Thymus (tissue), 11 donors: Measurements from ENCODE around the gene SUPT5H. TPM values are rescaled to one million over a fixed set of nuclear protein-coding genes. Genes with fewer than 3 reads are reported as not detected.
A peak's percentile ranks its signal among the peaks of the same experiment; 100 is the strongest.

ENCODE experiments used
- DNase-seq, 9 donors: peaks; one replicate each; pipeline ENCODE4 v3.0.0-alpha.2; 2013; ENCODE audit warnings: low spot score in 9 of 9, low read depth in 6 of 9, missing footprints in 1 of 9
- H3K27ac ChIP-seq, 2 donors: one replicate each; pipeline ENCODE4 v1.5.1; 2013; ENCODE audit warnings: control low read depth in 1 of 2, low read depth in 1 of 2, low read length in 1 of 2, mild to moderate bottlenecking in 1 of 2, moderate library complexity in 1 of 2
- H3K27me3 ChIP-seq, 2 donors: one replicate each; pipeline ENCODE4 v1.5.1; 2013; ENCODE audit warnings: low read length in 1 of 2; ENCODE audit not compliant: control insufficient read depth in 2 of 2, insufficient read depth in 1 of 2
- H3K36me3 ChIP-seq, 2 donors: one replicate each; pipeline ENCODE4 v1.5.1; 2013; ENCODE audit warnings: low read length in 1 of 2, mild to moderate bottlenecking in 1 of 2, moderate library complexity in 1 of 2; ENCODE audit not compliant: control insufficient read depth in 2 of 2, insufficient read depth in 2 of 2
- H3K4me1 ChIP-seq, 2 donors: one replicate each; pipeline ENCODE4 v1.5.1; 2013; ENCODE audit warnings: low read length in 2 of 2; ENCODE audit not compliant: control insufficient read depth in 2 of 2, insufficient read depth in 2 of 2
- H3K4me3 ChIP-seq, 2 donors: one replicate each; pipeline ENCODE4 v1.5.1; 2013; ENCODE audit warnings: low read length in 2 of 2, control low read depth in 1 of 2, mild to moderate bottlenecking in 1 of 2
- H3K9me3 ChIP-seq, 2 donors: one replicate each; pipeline ENCODE4 v1.5.1; 2013; ENCODE audit warnings: low read length in 1 of 2, mild to moderate bottlenecking in 1 of 2; ENCODE audit not compliant: control insufficient read depth in 2 of 2, insufficient read depth in 1 of 2
- WGBS: extraction: QIAGEN DNeasy Blood & Tissue Kit; methylation state at CpG from one replicate; pipeline ENCODE4 v1.1.7; 2013; 5-methylcytosine and 5-hydroxymethylcytosine counted together
- polyA plus RNA-seq: library from polyadenylated mRNA; stranded (reverse); fragments of 200-250 nt; gene quantifications from one replicate; pipeline ENCODE4 v1.2.3, GENCODE V29; 2013
- total RNA-seq: library from RNA; stranded (reverse); fragments of 120-200 nt; gene quantifications from one replicate; pipeline ENCODE4 v1.2.4, GENCODE V29; 2013
- donor health status: healthy.

SUPT5H gene
- total and polyA plus RNA-seq, 2 donors = 39.0 to 203 TPM

GRCh38 chr19:39506944-39507714, 61.7 kb downstream of the SUPT5H start:
- H3K27ac ChIP-seq = no peak overlapping the region
- H3K4me1 ChIP-seq = peaks cover 0 to 9% of the 10 kb centered on the region in 2 donors
- H3K27me3 ChIP-seq = peaks cover 40 to 81% of the 10 kb centered on the region in 2 donors
- DNase-seq = peak in 3 of 9 donors; percentile 40 to 49 (median 49)
- H3K4me3 ChIP-seq = peak overlapping the region in 1 of 2 donors; percentile 30
- H3K36me3 ChIP-seq = no peaks in the 10 kb centered on the region
- peaks cover 0 to 9% of the 10 kb centered on the region in 2 donors for H3K9me3 ChIP-seq
- 6% methylated on average over 96 of the region's 96 CpGs for WGBS

- Histone ChIP-seq H3K4me3 (no peak overlapping the region), H3K27me3 (peaks cover 42 to 83% of the 10 kb centered on the region in 2 donors), H3K36me3 (no peaks in the 10 kb centered on the region), H3K4me1 (peaks cover 0 to 9% of the 10 kb centered on the region in 2 donors), H3K27ac (no peak overlapping the region), H3K9me3 (peaks cover 0 to 9% of the 10 kb centered on the region in 2 donors)
- no peak for DNase-seq
- WGBS = 60% methylated on average over 24 of the region's 24 CpGs
Observed at GRCh38 chr19:39507715-39508364, 62.5 kb downstream of the SUPT5H start.

- Histone ChIP-seq H3K27ac (no peak overlapping the region), H3K36me3 (no peaks in the 10 kb centered on the region), H3K27me3 (peaks cover 49 to 83% of the 10 kb centered on the region in 2 donors), H3K4me1 (peaks cover 0 to 5% of the 10 kb centered on the region in 2 donors), H3K9me3 (peaks cover 0 to 9% of the 10 kb centered on the region in 2 donors), H3K4me3 (no peak overlapping the region)
- no peak for DNase-seq
- WGBS = 96% methylated on average over 9 of the region's 9 CpGs
Observed at GRCh38 chr19:39508629-39509028, 63.2 kb downstream of the SUPT5H start.

- 76% methylated on average over 2 of the region's 2 CpGs for WGBS
- Histone ChIP-seq H3K27me3 (peaks cover 56 to 83% of the 10 kb centered on the region in 2 donors), H3K36me3 (no peaks in the 10 kb centered on the region), H3K4me3 (no peak overlapping the region), H3K27ac (no peak overlapping the region), H3K9me3 (peaks cover 0 to 9% of the 10 kb centered on the region in 2 donors), H3K4me1 (peaks cover 0 to 5% of the 10 kb centered on the region in 2 donors)
- no peak for DNase-seq
Observed at GRCh38 chr19:39509233-39509632, 63.9 kb downstream of the SUPT5H start.

DNA sequence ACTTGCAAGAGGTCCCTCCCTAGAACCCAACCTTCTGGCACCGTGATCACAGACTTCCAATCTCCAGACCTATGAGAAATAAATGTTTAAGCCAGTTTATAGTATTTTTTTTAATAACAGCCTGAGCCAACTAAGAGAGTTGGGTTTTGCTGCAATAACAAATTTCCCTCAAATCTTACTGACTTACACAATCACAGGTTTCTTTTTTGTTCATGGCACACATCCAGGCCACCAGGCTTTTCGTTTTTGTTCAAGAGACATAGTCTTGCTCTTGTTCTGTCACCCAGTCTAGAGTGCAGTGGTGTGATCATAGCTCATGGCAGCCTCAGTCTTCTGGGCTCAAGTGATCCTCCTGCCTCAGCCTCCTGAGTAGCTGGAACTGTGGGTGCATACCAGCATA, 67.6 kb downstream of the SUPT5H start:
- Histone ChIP-seq H3K9me3 (peaks cover 0 to 12% of the 10 kb centered on the region in 2 donors), H3K36me3 (no peaks in the 10 kb centered on the region), H3K4me1 (peaks cover 0 to 9% of the 10 kb centered on the region in 2 donors), H3K4me3 (no peak overlapping the region), H3K27me3 (peaks cover 47 to 81% of the 10 kb centered on the region in 2 donors), H3K27ac (no peak overlapping the region)
- no peak for DNase-seq
- WGBS = 71% methylated on average over 2 of the region's 2 CpGs

GRCh38 chr19:39514840-39515550, 69.6 kb downstream of the SUPT5H start, which contains the start of gene SELENOV:
Gene SELENOV (plus strand): TSS chr19:39515139. CDS start chr19:39515213, 74 bp downstream.
- H3K4me1 ChIP-seq = peaks cover 0 to 9% of the 10 kb centered on the region in 2 donors
- peaks cover 0 to 12% of the 10 kb centered on the region in 2 donors for H3K9me3 ChIP-seq
- DNase-seq = peak in 2 of 9 donors; percentile 8 to 27
- peak within 1 kb of the TSS; percentile 16 to 27 for H3K4me3 ChIP-seq
- 3% methylated on average over 56 of the region's 56 CpGs for WGBS
- H3K36me3 ChIP-seq = no peaks in the 10 kb centered on the region
- H3K27me3 ChIP-seq = peaks cover 37 to 76% of the 10 kb centered on the region in 2 donors
- no peak within 1 kb of the TSS for H3K27ac ChIP-seq

DNA sequence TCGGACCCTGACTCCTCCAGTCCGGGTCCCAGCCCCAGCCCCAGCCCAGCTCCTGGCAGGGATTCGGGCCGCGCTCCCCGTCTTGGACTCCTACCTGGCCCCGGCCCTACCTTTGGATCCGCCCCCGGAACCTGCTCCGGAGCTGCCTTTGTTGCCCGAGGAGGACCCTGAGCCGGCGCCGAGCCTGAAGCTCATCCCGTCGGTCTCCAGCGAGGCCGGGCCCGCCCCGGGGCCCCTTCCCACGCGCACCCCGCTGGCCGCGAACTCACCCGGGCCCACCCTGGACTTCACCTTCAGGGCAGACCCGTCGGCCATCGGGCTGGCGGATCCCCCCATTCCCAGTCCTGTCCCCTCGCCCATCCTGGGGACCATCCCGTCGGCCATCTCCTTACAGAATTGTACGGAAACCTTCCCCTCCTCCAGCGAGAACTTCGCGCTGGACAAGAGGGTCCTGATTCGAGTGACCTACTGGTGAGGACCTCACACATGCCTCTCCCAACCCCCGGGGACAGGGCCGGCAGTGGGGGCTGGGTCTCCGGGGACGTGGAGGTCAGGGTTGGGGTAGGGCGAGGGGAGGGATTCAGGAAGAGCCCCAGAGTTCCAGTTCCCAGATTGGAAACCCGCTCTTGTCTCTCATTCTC, 70.3 kb downstream of the SUPT5H start:
- H3K27me3 ChIP-seq = peaks cover 37 to 76% of the 10 kb centered on the region in 2 donors
- H3K27ac ChIP-seq = no peak overlapping the region
- H3K9me3 ChIP-seq = peaks cover 0 to 12% of the 10 kb centered on the region in 2 donors
- peaks cover 0 to 9% of the 10 kb centered on the region in 2 donors for H3K4me1 ChIP-seq
- no peak for DNase-seq
- peak overlapping the region in 1 of 2 donors; percentile 16 for H3K4me3 ChIP-seq
- no peaks in the 10 kb centered on the region for H3K36me3 ChIP-seq
- WGBS = 6% methylated on average over 44 of the region's 44 CpGs

- Histone ChIP-seq H3K27me3 (peaks cover 37 to 74% of the 10 kb centered on the region in 2 donors), H3K27ac (no peak overlapping the region), H3K4me1 (peaks cover 0 to 9% of the 10 kb centered on the region in 2 donors), H3K36me3 (no peaks in the 10 kb centered on the region), H3K4me3 (no peak overlapping the region), H3K9me3 (peaks cover 0 to 12% of the 10 kb centered on the region in 2 donors)
- no peak for DNase-seq
- 47% methylated on average over 6 of the region's 6 CpGs for WGBS
Observed at GRCh38 chr19:39516270-39516669, 70.9 kb downstream of the SUPT5H start.
